ENCODE results near the gene COMT.

Gene COMT

DNA sequence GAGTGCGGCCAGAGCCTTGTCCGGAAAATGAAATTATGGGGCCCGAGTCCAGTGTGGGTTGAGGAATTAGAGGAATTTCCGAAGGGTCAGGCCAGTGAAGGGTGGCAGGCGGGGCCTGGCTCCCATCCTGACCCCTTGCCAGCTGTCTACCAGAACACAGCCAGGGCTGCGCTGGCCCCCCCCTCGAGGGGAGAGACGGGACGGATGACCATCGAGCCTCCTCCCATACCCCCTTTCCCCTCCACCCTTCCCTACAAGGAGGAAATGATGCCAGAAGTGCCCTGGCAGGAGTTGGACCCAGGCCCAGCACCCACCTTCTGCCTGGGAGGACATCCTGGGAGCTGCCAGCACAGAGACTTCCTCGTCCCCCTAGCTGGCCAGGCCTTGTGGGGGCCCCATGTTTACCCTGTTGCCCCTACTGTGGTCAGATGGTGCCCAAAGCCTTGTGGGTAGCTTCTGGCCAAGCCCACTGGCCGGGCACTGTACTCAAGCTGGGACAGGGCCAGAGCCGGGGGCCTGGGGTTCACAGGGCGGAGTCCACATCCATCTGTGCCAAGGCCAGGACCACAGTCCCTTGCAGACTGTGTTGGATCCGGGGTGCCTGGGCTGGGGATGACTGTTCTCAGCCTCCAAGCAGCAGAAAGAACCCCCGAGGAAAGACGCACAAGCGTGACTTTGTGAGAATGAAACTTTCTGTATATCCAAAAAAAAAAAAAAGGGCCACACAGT is 54.2 kb downstream of the COMT start:
- DNase-seq (ENCODE audit: low read depth) = no peak

DNA sequence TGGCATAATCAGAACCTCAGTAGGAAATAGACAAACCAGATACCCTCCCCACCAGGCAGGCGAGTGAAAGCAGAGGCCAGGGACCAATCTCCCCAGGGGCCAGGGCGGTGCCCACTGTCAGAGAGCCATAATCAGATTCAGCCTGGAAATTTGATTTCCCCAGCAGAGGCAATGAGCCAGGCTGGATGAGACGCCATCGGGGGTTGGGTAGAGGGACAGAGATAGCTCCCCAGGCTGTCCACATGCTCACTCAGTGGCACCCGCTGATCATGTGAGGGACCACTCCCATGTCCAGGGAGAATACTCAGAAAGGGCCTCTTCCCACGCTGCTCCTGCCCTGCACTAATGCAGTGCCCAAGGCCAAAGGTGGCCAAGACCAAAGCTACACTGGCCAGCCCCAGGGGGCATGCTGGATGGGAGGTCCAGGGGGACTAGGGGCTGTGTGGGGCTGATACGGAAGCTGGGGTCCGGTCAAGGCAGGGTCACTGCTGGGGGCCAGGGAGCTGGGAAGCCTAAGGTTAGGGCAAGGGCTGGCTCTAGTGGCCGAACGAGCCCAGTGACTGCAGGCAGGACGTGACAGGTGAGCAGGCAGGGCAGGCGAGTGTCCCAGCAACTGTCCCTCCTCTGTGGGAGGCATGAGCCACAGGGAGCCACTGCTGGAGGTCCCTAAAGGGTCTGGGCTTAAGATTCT is 55.3 kb downstream of the COMT start:
- DNase-seq (ENCODE audit: low read depth) = no peak

DNA sequence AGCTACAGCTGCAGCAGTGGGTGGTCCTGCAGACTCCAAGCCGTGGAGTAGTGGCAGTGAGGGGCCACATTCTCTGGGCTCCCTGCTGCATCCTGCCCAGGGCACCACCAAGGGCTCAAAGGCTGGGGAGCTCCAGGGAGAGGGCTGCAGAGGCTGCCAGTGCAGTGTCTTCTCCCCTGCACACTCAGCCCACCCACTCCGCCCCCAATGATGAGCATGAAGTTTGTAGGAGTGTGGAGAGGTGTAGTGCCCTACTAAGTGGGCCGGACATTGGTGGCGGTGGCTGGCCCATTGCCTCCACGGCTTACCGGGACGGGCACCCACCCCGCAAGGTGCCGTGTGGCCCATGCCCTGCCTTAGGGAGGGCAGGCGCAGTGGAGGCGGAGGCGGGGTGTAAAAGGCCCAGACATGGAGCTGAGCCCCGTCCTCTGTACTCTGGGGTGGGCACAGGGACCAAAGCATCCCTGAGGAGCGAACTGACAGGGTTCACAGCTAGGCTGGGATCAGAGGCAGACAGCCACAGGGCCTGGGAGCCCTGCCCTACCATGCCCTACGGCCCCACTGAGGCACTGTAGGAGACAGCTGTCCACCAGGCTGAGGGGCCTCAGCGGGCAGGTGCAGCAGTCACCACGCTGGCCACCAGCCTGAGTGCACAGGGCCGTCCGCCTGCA is 56.1 kb downstream of the COMT start:
- no peak for DNase-seq (ENCODE audit: low read depth)

DNA sequence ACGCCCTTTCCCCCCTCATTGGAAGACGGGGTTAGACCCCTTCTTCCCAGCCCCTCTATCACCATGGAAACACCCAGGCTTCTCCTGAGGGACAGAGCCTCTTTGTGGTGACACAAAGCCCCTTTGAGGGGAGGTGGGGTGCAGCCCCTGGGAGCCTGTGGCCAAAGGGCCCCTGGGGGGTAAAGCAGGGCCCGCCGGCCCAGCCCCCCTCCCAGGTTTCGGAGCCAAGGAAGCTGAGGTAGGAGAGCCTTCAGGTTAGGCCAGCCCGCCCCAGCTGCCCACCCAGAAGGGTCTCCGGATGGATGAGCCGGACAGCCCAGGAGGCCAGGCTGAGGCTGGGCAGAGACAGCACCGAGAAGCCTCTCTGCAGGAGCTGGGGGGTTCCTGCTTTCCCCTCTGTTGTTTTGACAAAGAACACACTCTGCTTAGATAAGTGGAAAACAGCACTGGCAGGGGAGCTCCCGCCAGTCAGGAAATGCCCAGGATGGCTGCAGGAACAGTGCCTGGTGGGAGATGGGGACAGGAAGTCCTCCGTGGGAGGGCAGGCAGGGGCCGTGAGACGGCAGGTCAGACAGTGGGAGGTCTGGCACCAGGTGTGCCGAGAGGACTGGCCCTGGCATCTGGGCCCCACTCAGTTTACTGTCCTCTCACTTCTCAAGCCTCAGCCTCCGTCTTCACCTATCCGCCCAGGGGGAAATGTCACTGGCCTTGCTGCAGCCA is 56.8 kb downstream of the COMT start:
- no peak for DNase-seq (ENCODE audit: low read depth)

DNA sequence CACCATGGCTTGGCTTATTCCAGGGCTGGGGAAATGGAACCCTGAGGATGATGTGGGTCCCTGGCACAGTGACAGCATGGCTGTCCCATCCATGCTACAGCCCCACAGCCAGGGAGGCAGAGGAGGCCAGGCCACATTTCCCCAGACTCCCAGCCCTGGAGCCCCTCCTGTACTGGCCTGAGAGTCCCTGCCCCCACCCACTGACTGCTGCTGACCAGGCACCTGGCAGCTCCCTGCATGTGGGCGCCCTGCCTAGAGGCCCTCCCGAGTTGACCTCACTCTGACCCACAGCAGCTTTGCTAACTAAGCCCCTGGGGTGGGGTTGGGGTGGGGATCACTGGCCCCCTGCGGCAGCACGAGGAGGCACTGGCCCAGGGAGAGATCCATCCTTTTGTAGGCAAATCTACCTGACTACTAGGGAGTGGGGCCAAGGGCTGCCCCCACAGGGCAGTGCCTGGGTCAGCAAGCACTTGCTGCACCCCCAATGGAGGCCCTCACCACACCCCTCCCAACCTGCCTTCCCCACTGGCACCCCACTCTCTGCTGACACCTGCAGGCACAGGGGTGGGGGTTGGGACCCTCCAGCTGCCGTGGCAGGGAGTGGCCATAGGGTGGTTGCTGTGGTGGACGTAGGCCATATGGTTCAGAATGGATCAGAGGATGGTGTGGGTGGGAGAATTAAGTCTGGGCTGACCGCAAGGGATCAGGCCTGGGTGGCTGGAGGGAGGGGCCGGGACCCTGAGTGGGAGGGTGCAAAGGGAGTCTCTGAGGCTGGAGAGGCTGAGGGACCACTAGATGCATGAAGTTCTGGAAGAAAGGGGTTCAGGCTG is 57.6 kb downstream of the COMT start:
- DNase-seq (ENCODE audit: low read depth) = no peak

DNA sequence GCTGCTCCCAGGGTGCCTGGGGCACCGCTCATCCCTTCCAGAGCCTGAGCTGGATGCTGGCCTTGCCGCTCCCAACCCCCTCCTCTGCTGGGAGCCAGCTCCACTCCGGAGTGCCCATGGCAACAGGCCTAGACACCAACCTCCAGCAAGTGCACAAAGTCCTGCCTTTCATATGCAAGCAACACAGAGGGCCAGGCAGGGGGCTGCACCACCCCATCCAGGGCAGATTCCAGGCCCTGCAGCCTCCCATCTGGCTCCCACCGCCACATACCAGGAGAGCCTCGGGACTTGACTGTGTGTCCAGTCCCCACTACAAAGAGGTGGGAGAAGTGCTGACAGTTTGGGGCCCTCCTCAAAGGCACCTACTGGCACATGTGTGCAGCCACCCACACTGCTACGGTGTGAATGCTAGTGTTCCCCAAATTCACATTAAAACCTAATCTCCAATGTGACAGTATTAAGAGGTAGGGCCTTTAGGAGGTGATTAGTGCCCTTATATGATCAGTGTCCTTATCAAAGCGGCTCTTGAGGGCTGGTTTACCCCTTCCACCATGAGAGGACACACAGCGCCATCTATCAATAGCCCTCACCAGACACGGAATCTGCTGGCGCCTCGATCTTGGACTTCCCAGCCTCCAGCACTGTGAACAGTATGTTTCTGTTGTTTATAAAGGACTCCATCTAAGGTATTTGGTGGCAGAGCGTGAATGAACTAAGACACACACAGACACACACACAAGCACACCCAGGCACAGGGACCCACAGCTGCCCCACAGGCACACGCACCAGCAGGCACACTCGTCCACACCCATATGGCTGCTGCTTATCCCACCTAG is 58.9 kb downstream of the COMT start:
- DNase-seq (ENCODE audit: low read depth) = no peak

DNA sequence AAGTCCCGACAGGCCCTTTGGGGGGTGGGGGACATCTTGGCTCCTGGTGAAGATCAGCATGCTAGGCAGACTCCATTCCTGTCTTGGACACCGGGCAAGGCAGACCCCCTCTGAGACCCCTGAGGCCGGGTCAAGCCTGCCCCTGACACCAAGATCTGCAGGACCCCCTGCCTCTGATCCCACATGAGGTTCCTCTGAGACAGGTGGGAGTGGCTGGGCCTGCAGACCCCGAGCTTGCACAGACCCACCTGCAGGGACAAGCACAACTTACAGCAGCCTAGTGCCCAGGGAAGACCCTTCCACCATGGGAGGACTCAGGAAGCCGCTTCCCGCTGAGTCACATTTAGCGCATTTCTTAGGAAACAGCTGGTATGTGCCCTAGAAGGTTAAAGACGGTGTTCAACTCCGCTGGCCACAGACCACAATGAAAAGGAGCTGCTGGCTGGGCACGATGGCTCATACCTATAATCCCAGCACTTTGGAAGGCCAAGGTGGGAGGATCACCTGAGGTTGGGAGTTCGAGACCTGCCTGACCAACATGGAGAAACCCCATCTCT is 59.6 kb downstream of the COMT start:
- DNase-seq (ENCODE audit: low read depth) = no peak

DNA sequence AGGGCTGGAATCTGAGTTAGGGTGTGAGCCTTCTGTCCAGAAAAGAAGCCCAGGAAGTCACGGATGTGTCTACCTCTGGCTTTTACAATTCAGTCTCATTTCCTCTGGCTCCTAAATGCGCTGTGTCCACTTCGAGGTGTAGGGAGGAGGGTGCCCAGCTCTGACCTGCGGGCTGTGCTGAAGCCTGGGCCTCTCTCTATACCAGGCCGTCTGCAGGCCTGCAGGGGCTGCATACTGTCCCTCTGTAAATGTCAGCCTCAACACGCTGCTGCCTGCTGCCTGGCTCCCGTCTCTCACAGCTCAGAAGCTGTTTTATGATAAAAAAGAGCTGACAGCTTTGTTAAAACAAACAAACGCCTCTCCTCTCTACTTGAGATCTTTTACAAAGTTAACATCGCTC is 60.6 kb downstream of the COMT start:
- no peak for DNase-seq (ENCODE audit: low read depth)

DNA sequence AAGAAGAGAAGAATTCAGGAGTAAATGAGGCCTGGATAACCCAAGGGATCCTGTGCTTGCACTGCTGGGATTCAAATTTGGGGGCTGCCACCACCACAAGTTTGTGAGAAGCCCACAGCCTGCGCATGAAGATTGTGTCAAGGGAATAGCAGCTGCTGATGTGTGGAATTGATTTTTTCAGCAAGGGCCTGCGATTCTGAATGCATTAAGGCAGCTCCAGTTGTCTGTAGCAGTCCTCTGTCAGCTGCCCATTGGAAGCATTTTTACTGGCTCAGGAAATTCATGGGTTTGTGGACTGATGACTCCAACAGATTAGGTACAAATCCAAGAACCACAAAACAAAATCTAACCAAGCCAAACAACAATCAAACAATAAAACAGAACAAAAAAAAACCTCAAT is 61.1 kb downstream of the COMT start:
- DNase-seq (ENCODE audit: low read depth) = no peak

DNA sequence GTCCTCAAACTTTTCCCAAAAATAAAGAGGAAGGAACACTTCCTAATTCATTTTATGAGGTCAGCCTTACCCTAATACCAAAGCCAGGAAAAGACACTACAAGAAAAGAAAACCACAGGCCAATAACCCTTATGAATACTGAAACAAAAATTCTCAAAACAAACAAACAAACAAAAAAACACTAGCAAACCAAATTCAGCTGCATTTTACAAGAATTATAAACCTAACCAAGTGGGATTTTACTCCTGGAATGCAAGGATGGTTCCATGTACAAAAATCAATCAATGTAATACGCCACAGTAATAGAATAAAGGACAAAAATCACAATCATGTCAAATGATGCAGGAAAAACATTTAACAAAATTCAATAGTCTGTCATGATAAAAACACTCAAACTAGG is 61.7 kb downstream of the COMT start:
- DNase-seq (ENCODE audit: low read depth) = no peak

DNA sequence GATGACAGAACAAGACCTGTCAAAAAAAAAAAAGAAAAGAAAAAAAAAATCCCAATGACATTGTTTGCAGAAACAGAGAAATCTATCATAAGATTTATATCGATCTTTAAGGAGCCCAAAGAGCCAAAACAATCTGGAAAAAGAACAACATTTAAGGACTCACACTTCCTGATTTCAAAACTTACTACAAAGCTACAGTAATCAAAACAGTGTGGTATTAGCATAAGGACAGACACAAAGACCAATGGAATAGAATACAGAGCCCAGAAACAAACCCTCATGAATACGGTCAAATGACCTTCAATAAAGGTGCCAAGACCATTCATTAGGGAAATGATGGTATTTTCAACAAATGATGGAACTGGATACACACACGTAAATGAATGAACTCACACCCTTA is 62.9 kb downstream of the COMT start:
- DNase-seq (ENCODE audit: low read depth) = no peak

DNA sequence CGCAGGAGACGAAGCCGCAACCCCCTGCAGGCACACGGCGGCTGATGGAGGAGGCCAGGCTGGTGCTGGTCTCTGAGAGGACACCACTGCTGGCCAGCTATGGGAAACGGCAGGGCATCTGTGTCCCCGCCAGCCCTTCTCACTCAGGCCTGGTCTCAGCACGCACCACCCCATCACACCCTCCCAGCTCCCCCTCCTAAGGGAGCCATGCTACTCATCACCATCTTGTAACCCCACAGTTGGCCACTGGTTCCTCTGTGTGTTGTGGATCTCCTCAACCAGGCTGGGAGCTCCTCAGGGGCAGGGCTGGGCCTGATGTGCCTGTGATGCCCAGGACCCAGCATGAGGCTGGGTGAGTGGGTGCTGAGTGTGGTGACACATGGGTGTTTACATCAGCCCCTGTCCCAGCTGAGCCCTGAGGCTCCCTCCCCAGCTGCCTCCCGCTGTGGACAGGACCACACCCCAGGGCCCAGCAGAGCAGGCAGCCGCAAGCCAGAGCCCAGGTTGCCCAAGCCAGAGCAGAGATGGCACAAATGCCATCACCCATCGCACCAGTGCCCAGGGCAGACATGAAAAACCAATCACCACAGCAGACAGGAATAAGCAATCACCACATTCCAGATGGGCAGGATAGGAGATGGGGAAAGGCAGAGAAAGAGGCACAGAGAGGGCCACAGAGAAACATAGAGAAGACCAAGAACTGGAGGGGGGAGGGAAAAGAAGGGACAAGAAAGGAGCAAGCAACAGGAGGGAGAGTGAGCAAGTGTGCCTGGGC is 66.8 kb downstream of the COMT start:
- no peak for DNase-seq (ENCODE audit: low read depth)

DNA sequence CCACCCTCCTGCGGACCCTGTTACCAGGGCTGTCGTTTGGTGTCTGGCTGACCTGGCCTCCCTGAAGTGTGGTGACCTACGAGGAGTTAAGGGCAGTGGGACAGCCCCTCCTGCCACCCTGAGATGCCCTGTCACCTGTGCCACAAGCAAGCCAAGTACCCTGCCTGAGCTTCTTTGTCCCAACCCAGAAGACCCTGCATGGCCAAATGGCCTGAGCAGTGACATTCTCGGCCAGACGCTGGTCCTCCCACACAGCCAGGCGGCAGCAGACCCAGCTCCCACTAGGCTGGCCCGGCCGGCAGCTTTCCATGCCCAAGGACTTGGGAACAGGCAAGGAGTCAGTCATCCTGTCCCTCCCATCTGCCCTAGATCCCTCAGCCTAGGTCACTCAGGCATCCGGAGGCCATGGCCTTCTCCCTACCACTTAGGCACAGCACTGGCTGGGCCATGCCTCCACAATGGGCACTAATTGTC is 67.5 kb downstream of the COMT start:
- no peak for DNase-seq (ENCODE audit: low read depth)

DNA sequence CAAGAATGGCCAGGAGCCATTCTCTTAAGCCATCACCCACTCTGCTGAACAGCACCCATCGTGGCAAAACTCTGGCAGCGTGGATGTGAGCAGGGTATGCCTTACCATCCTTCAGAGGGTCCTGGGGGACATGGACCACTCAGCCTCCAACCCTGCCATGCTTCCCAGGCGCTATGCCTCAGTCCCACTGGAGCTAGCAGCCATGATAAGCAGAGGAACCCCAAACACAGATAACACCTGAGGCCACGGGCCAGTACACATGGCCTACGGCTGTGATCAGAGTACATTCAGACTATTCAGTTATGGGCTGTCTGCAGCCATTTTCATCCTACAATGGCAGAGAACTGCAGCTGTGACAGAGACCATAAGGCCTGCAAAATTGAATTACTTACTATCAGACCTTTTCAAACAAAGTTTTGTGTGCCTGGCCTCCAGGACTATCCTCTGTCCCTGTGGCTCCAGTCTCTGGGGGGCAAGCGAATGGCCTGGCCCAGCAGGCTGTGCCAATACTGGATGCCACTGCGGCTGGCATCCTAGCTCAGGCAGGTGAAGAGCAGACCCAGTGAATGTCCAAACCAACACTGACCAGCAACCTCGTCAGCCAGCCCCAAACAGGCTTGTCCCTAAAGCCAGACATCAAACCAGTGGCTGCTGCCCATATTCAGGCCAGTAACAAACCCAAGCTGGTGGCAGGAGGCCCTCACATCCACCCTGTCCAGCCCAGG is 68.2 kb downstream of the COMT start:
- DNase-seq (ENCODE audit: low read depth) = no peak

DNA sequence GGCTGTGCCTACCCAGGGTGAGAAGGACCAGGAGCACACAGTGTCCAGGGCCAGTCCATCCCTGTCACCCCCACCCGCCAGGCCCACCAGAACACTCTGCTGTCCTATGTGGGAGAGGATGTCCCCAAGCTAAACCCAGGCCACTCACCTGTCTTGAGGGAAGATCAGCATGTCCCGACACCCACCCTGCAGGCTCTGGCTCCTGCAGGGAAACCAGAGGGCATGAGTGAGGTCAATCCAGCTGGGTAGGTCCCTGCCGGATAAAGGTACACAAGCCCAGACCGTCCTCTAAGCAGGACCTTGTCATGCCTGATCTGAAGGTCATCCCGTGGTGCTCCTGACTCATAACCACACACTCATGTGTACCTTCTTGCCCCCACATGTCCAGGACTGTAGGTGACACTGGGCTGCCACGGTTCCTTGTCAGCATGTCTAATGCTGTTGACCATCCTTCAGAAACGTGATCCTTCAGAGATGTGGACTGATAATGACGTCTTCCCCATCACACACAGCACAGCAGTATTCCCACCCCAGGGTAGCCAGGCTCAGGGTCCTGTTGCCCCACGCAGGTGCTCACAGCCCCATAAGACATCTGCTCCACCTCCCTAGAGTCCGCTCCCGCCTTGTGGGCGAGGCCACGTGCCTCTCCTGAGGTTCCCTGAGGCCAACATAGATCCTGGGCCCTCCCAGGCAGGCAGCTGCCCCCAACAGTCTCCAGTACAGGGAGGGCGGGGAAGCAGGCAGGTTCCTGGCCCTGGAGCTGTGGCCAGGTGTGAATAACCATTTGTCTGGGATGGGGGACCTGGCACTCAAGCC is 68.9 kb downstream of the COMT start:
- DNase-seq (ENCODE audit: low read depth) = no peak

DNA sequence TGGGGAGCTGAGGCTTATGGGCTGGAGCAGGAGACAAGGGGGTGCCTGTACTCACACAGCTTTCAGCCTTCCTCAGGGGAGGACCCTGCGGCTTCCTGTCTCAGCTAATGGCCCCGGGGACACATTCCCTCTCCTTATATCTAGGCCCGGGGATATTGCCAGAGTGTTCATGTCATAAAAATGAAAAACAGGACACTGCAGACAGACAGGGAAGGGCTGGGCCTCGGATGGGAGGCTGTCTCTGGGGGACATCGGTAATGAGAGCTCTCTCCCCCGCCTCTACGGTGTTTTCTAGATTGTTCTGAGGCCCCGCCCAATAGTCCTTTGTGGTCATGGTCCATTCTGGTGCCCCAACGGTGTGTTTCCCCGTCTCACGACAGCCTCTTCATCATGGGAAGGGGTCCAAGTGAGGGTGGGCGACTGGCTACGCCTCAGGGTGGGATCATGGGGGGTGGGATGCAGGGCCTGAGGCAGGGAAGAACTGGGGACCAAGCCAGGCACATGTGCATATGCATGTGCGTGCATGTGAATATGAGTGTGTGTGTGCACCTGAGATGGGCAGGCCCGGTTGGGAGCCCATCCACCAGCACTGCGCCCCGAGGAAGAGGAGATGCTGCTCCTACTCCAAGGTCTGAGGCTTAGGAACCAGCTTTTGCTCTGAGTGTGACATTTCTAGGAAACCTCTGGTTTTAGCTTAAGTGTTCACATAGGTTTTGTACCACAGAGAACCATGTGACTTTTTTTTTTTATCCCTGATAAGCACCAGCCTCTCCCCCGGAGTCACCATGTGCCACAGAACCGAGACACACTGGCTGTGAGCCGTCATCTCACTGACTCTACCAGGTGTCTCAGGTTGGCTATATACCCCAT is 69.8 kb downstream of the COMT start:
- no peak for DNase-seq (ENCODE audit: low read depth)
